ENCODE measurements around the gene TRAF1. TPM values are rescaled to one million over a fixed set of nuclear protein-coding genes. Genes with fewer than 3 reads are reported as not detected.
A peak's percentile ranks its signal among the peaks of the same experiment; 100 is the strongest.

The TRAF1 gene
- total and polyA plus RNA-seq, 2 of the 13 experiments (the other 11 are each of a cell fraction or from before 2014, with no cell fraction given), result 0.44 to 1.0 TPM

GRCh38 chr9:120928483-120929228 is 2.1 kb upstream of the TRAF1 start (continued):
- TF ChIP-seq ZNF20 (CRISPR knock-in tag; IDR thresholded peaks at IDR 0.05), result no peak
- no peak for TF ChIP-seq MLX (CRISPR knock-in tag; IDR thresholded peaks at IDR 0.05)
- TF ChIP-seq NR3C1 (CRISPR knock-in tag; IDR thresholded peaks at IDR 0.05), result no peak
- no peak for TF ChIP-seq ZNF879 (CRISPR knock-in tag; IDR thresholded peaks at IDR 0.05)
- no peak for TF ChIP-seq PRDM15 (CRISPR knock-in tag; IDR thresholded peaks at IDR 0.05)
- TF ChIP-seq ZNF792 (CRISPR knock-in tag; IDR thresholded peaks at IDR 0.05), result peak; percentile 27; the same call in 1 of the 2 replicates
- no peak; the same call in 1 of the 2 replicates for TF ChIP-seq NFKB2 (CRISPR knock-in tag; IDR thresholded peaks at IDR 0.05; ENCODE audit: borderline replicate concordance)
- TF ChIP-seq GABPA (IDR thresholded peaks at IDR 0.05; ENCODE audit: low read depth, low read length), result peak; percentile 73
- TF ChIP-seq GABPA (CRISPR knock-in tag; IDR thresholded peaks at IDR 0.05; ENCODE audit: low read depth), result peak; percentile 76
- 0 out of 2 replicates have a peak, but pooled peaks have one; percentile 40 for TF ChIP-seq WIZ (CRISPR knock-in tag; IDR thresholded peaks at IDR 0.05)
- TF ChIP-seq ZNF496 (CRISPR knock-in tag; IDR thresholded peaks at IDR 0.05; ENCODE audit: insufficient replicate concordance), result no peak
- TF ChIP-seq ZNF670 (CRISPR knock-in tag; IDR thresholded peaks at IDR 0.05; ENCODE audit: borderline replicate concordance), result no peak
- peak; percentile 35; the same call in 1 of the 2 replicates for TF ChIP-seq ARID4A (CRISPR knock-in tag; IDR thresholded peaks at IDR 0.05; ENCODE audit: borderline replicate concordance)
- peak; percentile 41; the same call in 1 of the 2 replicates for TF ChIP-seq MTA1 (CRISPR knock-in tag; IDR thresholded peaks at IDR 0.05; ENCODE audit: borderline replicate concordance)
- no peak for TF ChIP-seq ZNF136 (CRISPR knock-in tag; IDR thresholded peaks at IDR 0.05; ENCODE audit: low read depth)
- peak; percentile 31 for TF ChIP-seq RBM39 (IDR thresholded peaks at IDR 0.05; ENCODE audit: low read depth, low read length, poor library complexity, severe bottlenecking)
- TF ChIP-seq BRF2 (CRISPR knock-in tag; IDR thresholded peaks at IDR 0.05), result no peak
- 0 out of 2 replicates have a peak, but pooled peaks have one; percentile 21 for TF ChIP-seq RARA (CRISPR knock-in tag; IDR thresholded peaks at IDR 0.05)
- TF ChIP-seq RFXAP (CRISPR knock-in tag; IDR thresholded peaks at IDR 0.05; ENCODE audit: borderline replicate concordance), result no peak

All from HepG2 (cell line).